Endothelial cell of umbilical vein (primary cell): Measurements from ENCODE around the gene DOCK4. TPM values are rescaled to one million over a fixed set of nuclear protein-coding genes. Genes with fewer than 3 reads are reported as not detected.

ENCODE experiments used
- BruUV-seq: library from RNA; stranded (reverse); fragments of 400-500 nt; replicated peaks from 2 replicates; lab custom pipeline; 2021; lab: Mats Ljungman, UMichigan
- CTCF ChIA-PET: fragments of 300-600, 350-600 bp; sonication (Branson Sonifier 250); formaldehyde crosslinking; loops from one replicate; lab custom pipeline; 2021; ENCODE audit warnings: antibody characterized with exemption, inconsistent platforms; lab: Charles Lee
- POLR2A ChIA-PET: fragments of 300-600, 350-600 bp; sonication (Branson Sonifier 250); formaldehyde crosslinking; loops from one replicate; lab custom pipeline; 2021; ENCODE audit warnings: antibody characterized with exemption, inconsistent platforms; lab: Charles Lee
- DNase-seq: peaks from one replicate; pipeline ENCODE4 v3.0.0-alpha.2; 2011; ENCODE audit warnings: low read depth, low spot score
- FAIRE-seq: peaks from 2 replicates; lab custom pipeline; 2011; peaks lifted over from hg19 to GRCh38; lab: Jason Lieb, UNC
- H2AFZ ChIP-seq: 2 replicates; pipeline ENCODE4 v1.6.0; 2012; ENCODE audit warnings: low read depth, low read length, control low read depth, inconsistent platforms
- H3K27ac ChIP-seq: 2 replicates; pipeline ENCODE4 v1.5.1; 2011; ENCODE audit warnings: low read depth, mild to moderate bottlenecking, control low read depth, low read length, moderate library complexity; ENCODE audit not compliant: insufficient read depth
- H3K27me3 ChIP-seq, 2 experiments: 2 replicates each; pipeline versions ENCODE4 v1.6.0 to v1.6.1; 2011; ENCODE audit warnings: low read length in 2 of 2, mixed read lengths in 1 of 2; ENCODE audit not compliant: control insufficient read depth in 2 of 2, insufficient read depth in 2 of 2
- H3K36me3 ChIP-seq, 2 experiments: 2 replicates in 1 of 2; 3 replicates in 1 of 2; pipeline ENCODE4 v1.5.1; 2011; ENCODE audit warnings: low read length in 2 of 2, mild to moderate bottlenecking in 1 of 2, moderate library complexity in 1 of 2; ENCODE audit not compliant: control insufficient read depth in 2 of 2, insufficient read depth in 2 of 2; ENCODE audit errors: extremely low read depth in 1 of 2
- H3K4me1 ChIP-seq: 3 replicates; pipeline ENCODE4 v1.5.1; 2011; ENCODE audit warnings: mild to moderate bottlenecking, low read length; ENCODE audit not compliant: control insufficient read depth, insufficient read depth; ENCODE audit errors: extremely low read depth
- H3K4me2 ChIP-seq: 2 replicates; pipeline ENCODE4 v1.6.1; 2011; ENCODE audit warnings: low read length, control low read depth, mixed read lengths; ENCODE audit not compliant: insufficient read depth
- H3K4me3 ChIP-seq, 3 experiments: fragments of 200-600 bp in 1 of 3; sonication (generic), shearing (Covaris generic) in 1 of 3; replicated peaks in 1 of 3; 2 replicates each; pipeline ENCODE4 v1.5.1; 2011 to 2016; ENCODE audit warnings: control low read depth in 3 of 3, low read length in 3 of 3, mild to moderate bottlenecking in 2 of 3, inconsistent platforms in 1 of 3, low read depth in 1 of 3, moderate library complexity in 1 of 3; ENCODE audit not compliant: insufficient read depth in 1 of 3
- H3K79me2 ChIP-seq: 2 replicates; pipeline ENCODE4 v1.6.0; 2012; ENCODE audit warnings: low read length, inconsistent platforms; ENCODE audit not compliant: control insufficient read depth, insufficient read depth
- H3K9ac ChIP-seq: replicated peaks from 2 replicates; pipeline ENCODE3; 2011; ENCODE audit warnings: low read length, control low read depth; ENCODE audit not compliant: insufficient read depth; ENCODE audit errors: extremely low read depth
- H3K9me1 ChIP-seq: replicated peaks from 3 replicates; pipeline ENCODE4 v1.6.0; 2011; ENCODE audit warnings: mild to moderate bottlenecking, low read length; ENCODE audit not compliant: control insufficient read depth, insufficient read depth; ENCODE audit errors: extremely low read depth
- H3K9me3 ChIP-seq: replicated peaks from 2 replicates; pipeline ENCODE4 v1.5.1; 2012; ENCODE audit warnings: low read length, inconsistent platforms; ENCODE audit not compliant: control insufficient read depth, insufficient read depth
- H4K20me1 ChIP-seq: replicated peaks from 2 replicates; pipeline ENCODE3; 2011; ENCODE audit warnings: mild to moderate bottlenecking, low read length; ENCODE audit not compliant: control insufficient read depth, insufficient read depth; ENCODE audit errors: extremely low read depth
- EZH2 ChIP-seq: IDR thresholded peaks from 2 replicates; pipeline ENCODE4 v1.6.1; 2012; ENCODE audit warnings: borderline replicate concordance, low read depth, mild to moderate bottlenecking, moderate library complexity, low read length, inconsistent platforms; ENCODE audit not compliant: severe bottlenecking
- FOS ChIP-seq: IDR thresholded peaks from 2 replicates; pipeline ENCODE4 v1.6.1; 2011; ENCODE audit warnings: mild to moderate bottlenecking, low read length, moderate library complexity, borderline replicate concordance; ENCODE audit not compliant: insufficient read depth
- GATA2 ChIP-seq: IDR thresholded peaks from 2 replicates; pipeline ENCODE4 v1.7.0; 2011; ENCODE audit warnings: low read depth, mild to moderate bottlenecking, moderate library complexity, mixed read lengths, low read length; ENCODE audit not compliant: insufficient read length, insufficient read depth
- JUN ChIP-seq: IDR thresholded peaks from 2 replicates; pipeline ENCODE4 v1.6.1; 2011; ENCODE audit warnings: borderline replicate concordance, low read depth; ENCODE audit not compliant: insufficient read length, insufficient read depth
- MAX ChIP-seq: IDR thresholded peaks from 2 replicates; pipeline ENCODE4 v1.6.1; 2011; ENCODE audit not compliant: insufficient read depth, insufficient read length
- MYC ChIP-seq: IDR thresholded peaks from one replicate; pipeline ENCODE4 v1.6.1; 2011; ENCODE audit warnings: mild to moderate bottlenecking, low read depth, low read length
- POLR2A ChIP-seq: IDR thresholded peaks from 2 replicates; pipeline ENCODE4 v1.6.1; 2012; ENCODE audit warnings: low read depth, mild to moderate bottlenecking, control low read depth, low read length
- POLR2AphosphoS5 ChIP-seq: IDR thresholded peaks from 2 replicates; pipeline ENCODE4 v1.6.1; 2012; ENCODE audit warnings: low read depth, mild to moderate bottlenecking, control low read depth, low read length, moderate library complexity; ENCODE audit not compliant: insufficient read depth
- dilution Hi-C: fragments of 300-500 bp; cut with MboI; formaldehyde crosslinking; loops from one replicate; pipeline ENCODE4 v1.15.0; 2019; ENCODE audit warnings: low sequenced_read_pairs; ENCODE audit not compliant: extremely low pct_ligation_motif_present
- intact Hi-C: fragments of 100-400 bp; cut with micrococcal nuclease; formaldehyde crosslinking; loops from one replicate; pipeline ENCODE4 v1.10.0; 2022
- polyA plus RNA-seq, 4 experiments: library from polyadenylated mRNA; depleted of rRNA in 3 of 4; stranded (reverse) in 3 of 4; unstranded in 1 of 4; fragments of >200 nt; gene quantifications; 2 replicates each; pipeline versions ENCODE4 v1.2.1 to v1.2.3, GENCODE V29; 2011 to 2012; ENCODE audit warnings: missing spikeins in 1 of 4
- total RNA-seq: library from RNA; stranded (reverse); gene quantifications from 2 replicates; pipeline ENCODE4 v1.2.3, GENCODE V29; 2021
- TF ChIP-seq, protein P1 (sequence below), 2 donors: IDR thresholded peaks; 1 replicate in 1 of 2; 2 replicates in 1 of 2; pipeline ENCODE4 v1.5.1; 2011; ENCODE audit warnings: low read length in 2 of 2, mild to moderate bottlenecking in 2 of 2, moderate library complexity in 2 of 2, control low read depth in 1 of 2, inconsistent platforms in 1 of 2, low read depth in 1 of 2; ENCODE audit not compliant: insufficient read depth in 1 of 2; ENCODE audit errors: extremely low read depth in 1 of 2

Gene DOCK4
- total and polyA plus RNA-seq, 2 donors (not counting 3 experiments of a cell fraction or from before 2014, with no cell fraction given): 47.4 to 164 TPM

DNA sequence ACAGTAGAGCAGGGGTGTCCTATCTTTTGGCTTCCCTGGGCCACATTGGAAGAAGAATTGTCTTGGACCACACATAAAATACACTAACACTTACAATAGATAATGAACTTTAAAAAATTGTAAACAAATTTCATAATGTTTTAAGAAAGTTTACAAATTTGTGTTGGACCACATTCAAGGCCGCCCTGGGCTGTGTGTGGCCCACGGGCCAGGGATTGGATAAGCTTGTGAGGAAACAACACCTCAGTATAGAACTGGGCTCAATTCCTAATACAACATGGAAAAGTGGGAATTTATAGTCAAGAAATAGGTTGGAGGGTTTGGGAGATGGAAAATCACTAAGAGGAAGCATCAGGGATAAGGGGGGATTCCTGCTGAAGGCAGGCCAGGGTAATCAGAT, 18.0 kb upstream of the DOCK4 start:
- peaks cover 8% of the 10 kb centered on the region for H3K79me2 ChIP-seq

More for the DNA sequence above, 18.0 kb upstream of the DOCK4 start:
- H3K9me3 ChIP-seq: no peaks in the 10 kb centered on the region
- ChIA-PET CTCF (interaction anchor here (0.8 kb wide), 1 partner anchor 10 kb away, joined by 3 read pairs; no protein-coding TSS in a partner anchor), POLR2A (interaction anchor here (1.1 kb wide), 1 partner anchor 18 kb away, joined by 3 read pairs; no protein-coding TSS in a partner anchor)
- no peak overlapping the region for H3K27ac ChIP-seq
- no peaks in the 10 kb centered on the region for H3K36me3 ChIP-seq
- H3K9me1 ChIP-seq: no peaks in the 10 kb centered on the region
- TF ChIP-seq JUN (no peak), EZH2 (no peak), MYC (no peak), POLR2A (no peak), MAX (no peak), POLR2AphosphoS5 (no peak), FOS (no peak), GATA2 (no peak)
- TF ChIP-seq, protein P1, sequence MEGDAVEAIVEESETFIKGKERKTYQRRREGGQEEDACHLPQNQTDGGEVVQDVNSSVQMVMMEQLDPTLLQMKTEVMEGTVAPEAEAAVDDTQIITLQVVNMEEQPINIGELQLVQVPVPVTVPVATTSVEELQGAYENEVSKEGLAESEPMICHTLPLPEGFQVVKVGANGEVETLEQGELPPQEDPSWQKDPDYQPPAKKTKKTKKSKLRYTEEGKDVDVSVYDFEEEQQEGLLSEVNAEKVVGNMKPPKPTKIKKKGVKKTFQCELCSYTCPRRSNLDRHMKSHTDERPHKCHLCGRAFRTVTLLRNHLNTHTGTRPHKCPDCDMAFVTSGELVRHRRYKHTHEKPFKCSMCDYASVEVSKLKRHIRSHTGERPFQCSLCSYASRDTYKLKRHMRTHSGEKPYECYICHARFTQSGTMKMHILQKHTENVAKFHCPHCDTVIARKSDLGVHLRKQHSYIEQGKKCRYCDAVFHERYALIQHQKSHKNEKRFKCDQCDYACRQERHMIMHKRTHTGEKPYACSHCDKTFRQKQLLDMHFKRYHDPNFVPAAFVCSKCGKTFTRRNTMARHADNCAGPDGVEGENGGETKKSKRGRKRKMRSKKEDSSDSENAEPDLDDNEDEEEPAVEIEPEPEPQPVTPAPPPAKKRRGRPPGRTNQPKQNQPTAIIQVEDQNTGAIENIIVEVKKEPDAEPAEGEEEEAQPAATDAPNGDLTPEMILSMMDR (IDR thresholded peaks at IDR 0.05; ENCODE audit: extremely low read depth in 1 of 2, insufficient read depth in 1 of 2, low read depth in 1 of 2, low read length in 2 of 2): no peak
- no TSS peak for BruUV-seq
- FAIRE-seq (no peak), DNase-seq (no peak)
- no peak overlapping the region for H3K9ac ChIP-seq
- no peak overlapping the region for H3K4me3 ChIP-seq
- intact Hi-C loops: no loop called here
- H3K4me2 ChIP-seq: no peak overlapping the region
- dilution Hi-C loops: no loop called here
- peaks cover 10% of the 10 kb centered on the region for H3K4me1 ChIP-seq
- H4K20me1 ChIP-seq: peaks cover 3% of the 10 kb centered on the region
- H2AFZ ChIP-seq: no peak overlapping the region
- H3K27me3 ChIP-seq: no peaks in the 10 kb centered on the region
